ENCODE measurements around the gene FXR2.

GRCh38 chr17:7552621-7553051 is 62.1 kb downstream of the FXR2 start:
- TF ChIP-seq, protein P1, sequence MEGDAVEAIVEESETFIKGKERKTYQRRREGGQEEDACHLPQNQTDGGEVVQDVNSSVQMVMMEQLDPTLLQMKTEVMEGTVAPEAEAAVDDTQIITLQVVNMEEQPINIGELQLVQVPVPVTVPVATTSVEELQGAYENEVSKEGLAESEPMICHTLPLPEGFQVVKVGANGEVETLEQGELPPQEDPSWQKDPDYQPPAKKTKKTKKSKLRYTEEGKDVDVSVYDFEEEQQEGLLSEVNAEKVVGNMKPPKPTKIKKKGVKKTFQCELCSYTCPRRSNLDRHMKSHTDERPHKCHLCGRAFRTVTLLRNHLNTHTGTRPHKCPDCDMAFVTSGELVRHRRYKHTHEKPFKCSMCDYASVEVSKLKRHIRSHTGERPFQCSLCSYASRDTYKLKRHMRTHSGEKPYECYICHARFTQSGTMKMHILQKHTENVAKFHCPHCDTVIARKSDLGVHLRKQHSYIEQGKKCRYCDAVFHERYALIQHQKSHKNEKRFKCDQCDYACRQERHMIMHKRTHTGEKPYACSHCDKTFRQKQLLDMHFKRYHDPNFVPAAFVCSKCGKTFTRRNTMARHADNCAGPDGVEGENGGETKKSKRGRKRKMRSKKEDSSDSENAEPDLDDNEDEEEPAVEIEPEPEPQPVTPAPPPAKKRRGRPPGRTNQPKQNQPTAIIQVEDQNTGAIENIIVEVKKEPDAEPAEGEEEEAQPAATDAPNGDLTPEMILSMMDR (IDR thresholded peaks at IDR 0.05; ENCODE audit: poor library complexity, severe bottlenecking): no peak
- TF ChIP-seq SMC3 (conservative IDR thresholded peaks at IDR 0.05; ENCODE audit: poor library complexity) (no peak), REST (IDR thresholded peaks at IDR 0.05; ENCODE audit: borderline replicate concordance) (no peak), POLR2AphosphoS5 (IDR thresholded peaks at IDR 0.05) (no peak), MXI1 (conservative IDR thresholded peaks at IDR 0.05; ENCODE audit: poor library complexity, severe bottlenecking) (no peak)

Measured in neural cell (in vitro differentiated cells).